ENCODE results near the gene IPP.
A peak's percentile ranks its signal among the peaks of the same experiment; 100 is the strongest.
"Not testable (repeated sequence)": the region's sequence is repeated elsewhere in the genome, so short reads cannot be mapped to it uniquely, and the experiment has no call there.

IPP gene

DNA sequence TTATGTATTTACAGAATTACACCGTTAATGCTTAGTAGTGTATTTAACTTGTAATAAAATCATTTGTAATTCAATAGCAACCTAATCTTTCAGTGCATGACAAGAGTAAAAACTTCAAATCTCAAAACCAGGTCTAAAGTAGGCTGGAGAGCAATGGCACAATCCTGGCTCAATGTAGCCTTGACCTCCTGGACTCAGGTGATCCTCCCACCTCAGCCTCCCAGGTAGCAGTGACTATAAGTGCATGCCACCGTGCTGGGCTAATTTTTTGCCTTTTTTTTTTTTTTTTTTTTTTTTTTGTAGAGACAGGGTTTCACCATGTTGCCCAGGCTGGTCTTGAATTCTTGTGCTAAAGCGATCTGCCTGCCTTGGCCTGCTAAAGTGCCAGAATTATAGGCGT lies 11.3 kb downstream of the IPP start:
- no peak for DNase-seq

GRCh38 chr1:45730780-45731319 lies 19.6 kb downstream of the IPP start:
- no peak for DNase-seq

DNA sequence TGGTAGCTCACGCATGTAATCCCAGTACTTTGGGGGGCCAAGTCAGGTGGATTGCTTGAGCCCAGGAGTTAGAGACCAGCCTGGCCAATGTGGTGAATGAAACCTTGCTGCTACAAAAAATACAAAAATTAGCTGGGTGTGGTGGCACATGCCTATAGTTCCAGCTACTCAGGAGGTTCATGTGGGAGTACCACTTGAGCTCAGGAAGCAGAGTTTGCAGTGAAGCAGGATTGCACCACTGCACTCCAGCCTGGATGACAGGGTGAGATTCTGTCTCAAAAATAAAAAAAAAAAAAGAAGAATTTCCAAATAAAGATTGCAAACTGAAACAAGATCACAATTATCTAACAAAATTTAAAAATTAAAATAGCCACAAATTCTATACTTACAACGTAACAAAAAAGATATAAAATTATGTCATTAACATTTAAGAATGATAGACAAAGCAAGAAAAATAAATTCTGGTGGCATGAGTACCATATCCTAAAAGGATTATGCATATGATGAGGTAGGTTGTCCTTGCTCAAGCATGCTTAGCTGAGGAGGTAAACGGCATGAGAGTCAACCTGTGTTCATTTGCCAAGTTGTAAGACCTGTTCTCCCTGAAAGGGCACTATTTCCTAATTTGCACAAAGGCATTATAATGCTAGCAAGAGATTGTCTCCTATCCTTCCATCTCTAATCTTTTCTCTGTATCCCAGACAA lies 20.2 kb downstream of the IPP start:
- DNase-seq: no peak

DNA sequence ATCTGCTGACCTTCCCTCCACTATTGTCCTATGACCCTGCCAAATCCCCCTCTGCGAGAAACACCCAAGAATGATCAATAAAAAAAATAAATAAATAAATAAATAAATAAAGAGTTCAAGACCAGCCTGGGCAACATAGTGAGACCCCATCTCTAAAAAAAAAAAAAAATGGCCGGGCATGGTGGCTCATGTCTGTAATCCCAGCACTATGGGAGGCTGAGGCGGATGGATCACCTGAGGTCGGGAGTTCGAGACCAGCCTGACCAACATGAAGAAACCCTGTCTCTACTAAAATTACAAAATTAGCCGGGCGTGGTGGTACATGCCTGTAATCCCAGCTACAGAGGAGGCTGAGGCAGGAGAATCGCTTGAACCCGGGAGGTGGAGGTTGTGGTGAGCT lies 24.4 kb downstream of the IPP start:
- not testable (repeated sequence) for DNase-seq

GRCh38 chr1:45723248-45723930 lies 27.1 kb downstream of the IPP start:
- no peak for DNase-seq

- DNase-seq: no peak
Measured at GRCh38 chr1:45722809-45723208, 27.6 kb downstream of the IPP start.

GRCh38 chr1:45721207-45721606 lies 29.2 kb downstream of the IPP start:
- no peak for DNase-seq

GRCh38 chr1:45718289-45718688 lies 32.2 kb downstream of the IPP start:
- no peak for DNase-seq

DNA sequence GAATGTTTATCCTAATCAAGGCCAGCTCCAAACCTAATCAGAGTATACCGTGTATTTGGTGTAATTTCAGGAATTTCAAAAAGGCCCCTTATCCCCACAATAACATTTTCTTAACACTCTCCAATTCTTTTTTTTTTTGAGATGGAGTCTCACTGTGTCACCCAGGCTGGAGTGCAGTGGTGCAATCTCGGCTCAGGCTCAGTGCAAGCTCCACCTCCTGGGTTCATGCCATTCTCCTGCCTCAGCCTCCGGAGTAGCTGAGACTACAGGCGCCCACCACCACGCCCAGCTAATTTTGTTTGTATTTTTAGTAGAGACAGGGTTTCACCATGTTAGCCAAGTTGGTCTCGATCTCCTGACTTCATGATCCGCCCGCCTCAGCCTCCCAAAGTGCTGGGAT lies 33.1 kb downstream of the IPP start:
- DNase-seq: not testable (repeated sequence)

DNA sequence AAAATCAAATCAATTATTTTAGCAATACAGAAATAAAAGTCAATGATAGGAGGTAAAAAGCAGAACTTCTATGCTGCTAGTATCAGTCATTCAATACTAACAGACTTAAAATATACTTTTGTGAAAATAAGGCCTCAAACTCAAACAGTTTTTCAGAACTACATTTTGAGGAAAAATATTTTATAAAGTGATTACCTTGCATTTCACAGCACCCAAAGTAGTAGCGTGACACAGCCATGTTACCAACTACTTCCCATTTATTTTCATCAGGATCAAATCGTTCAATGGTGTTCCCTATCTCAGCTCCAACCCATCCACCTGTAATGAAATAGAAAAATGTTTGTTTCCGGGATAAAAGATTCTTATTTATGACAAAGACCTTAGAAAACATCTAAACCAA lies 33.8 kb downstream of the IPP start:
- no peak for DNase-seq

DNA sequence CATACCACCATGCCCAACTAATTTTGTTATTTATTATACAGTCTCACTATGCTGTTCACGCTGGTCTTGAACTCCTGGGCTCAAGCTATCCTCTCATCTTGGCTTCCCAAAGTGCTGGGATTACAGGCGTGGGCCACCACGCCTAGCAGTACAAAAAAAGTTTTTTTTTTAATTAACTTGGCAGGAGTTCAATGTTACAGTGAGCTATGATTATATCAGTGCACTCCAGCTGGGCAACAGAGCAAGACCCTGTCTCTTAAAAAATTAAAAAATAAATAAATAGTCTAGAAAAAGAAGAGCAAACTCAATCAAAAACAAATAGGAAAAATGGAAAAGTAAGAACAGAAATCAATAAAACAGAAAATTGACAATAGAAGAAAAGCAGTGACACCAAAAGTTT lies 36.7 kb downstream of the IPP start:
- DNase-seq: no peak

GRCh38 chr1:45704637-45705036 lies 45.8 kb downstream of the IPP start:
- DNase-seq: no peak

GRCh38 chr1:45694823-45695222 lies 55.6 kb downstream of the IPP start:
- DNase-seq: no peak

GRCh38 chr1:45693811-45694210 lies 56.6 kb downstream of the IPP start:
- not testable (repeated sequence) for DNase-seq

GRCh38 chr1:45687754-45688740 lies 62.4 kb downstream of the IPP start, which contains the start of gene TMEM69:
Gene TMEM69, plus strand, starts transcription at chr1:45688181. Its CDS starts 2,888 bp downstream, at chr1:45691069.
- no peak for DNase-seq

DNA sequence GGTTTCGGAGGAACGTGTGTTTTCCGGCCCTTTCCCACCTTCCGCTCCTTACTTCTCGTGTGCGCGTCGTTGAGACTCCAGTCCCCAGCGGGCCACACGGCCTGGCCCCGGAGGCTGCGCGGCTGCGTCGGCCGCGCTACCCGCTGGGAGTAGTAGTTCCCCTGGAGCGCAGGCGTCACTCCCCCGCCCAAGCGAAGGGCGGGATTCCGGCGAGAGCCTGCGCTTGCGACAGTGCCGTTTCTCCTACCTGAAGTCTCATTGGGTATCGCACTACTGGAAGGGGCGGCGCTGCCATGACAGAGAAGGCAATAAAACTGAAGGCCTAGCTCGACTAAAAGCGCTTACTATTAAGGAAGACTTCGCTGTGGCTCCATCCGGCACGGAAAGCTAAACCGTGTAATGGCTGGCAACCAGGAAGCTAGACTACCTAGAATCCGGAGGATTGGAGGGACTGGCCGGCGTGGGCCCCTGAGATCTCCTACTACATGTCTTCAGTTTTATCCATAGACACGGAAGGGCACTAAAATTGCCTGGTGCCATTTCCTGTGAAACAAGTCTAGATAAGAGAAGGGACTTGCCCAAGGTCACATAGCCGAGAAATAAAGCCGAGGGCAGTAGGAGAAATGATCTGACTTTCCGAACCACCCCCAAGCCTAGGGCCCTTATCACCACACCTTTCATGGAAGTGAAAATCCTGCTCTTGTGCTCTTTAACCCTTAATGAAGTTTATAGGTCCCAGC lies 63.3 kb downstream of the IPP start:
- DNase-seq: peak; percentile 50

- DNase-seq: peak; percentile 46
Measured at GRCh38 chr1:45686288-45687013, 64.0 kb downstream of the IPP start, which contains the start of gene GPBP1L1. Gene GPBP1L1, minus strand, starts transcription at chr1:45686533. Its CDS starts 27,446 bp downstream, at chr1:45659087.

- no peak for DNase-seq
Measured at GRCh38 chr1:45686015-45686287, 64.5 kb downstream of the IPP start.

DNA sequence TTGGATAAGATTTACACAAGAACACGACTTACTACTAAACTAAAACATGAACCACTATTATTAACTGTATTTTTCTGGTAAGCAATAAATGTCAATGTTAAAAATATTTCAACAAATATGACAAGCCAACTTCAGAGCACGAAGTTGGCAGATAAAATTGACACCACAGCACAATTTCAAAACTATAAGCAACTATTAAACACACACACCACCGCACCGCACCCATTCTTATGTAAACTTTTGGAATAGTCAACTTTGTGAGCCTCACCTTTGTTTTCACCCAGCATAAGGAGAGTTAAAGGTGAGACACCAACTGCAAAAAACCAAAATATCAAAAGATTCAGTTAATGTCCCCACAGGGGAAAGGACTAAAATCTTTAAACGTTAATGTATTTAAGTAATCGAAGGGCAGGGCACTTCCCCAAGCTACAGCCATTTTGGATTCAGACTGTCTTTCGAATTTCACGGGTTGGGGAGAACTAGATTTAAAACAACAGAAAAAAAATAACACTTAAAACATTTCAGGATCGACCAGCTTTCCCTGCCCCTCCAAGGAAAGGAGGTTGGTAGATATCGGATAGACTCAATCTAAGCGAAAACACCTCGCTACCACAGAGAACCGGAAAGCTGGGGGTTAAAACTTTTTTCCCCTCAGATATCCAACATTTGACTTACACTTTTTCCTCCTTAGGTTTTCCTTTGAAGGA lies 65.0 kb downstream of the IPP start:
- DNase-seq: no peak

- no peak for DNase-seq
Measured at GRCh38 chr1:45684402-45684801, 66.1 kb downstream of the IPP start.

DNA sequence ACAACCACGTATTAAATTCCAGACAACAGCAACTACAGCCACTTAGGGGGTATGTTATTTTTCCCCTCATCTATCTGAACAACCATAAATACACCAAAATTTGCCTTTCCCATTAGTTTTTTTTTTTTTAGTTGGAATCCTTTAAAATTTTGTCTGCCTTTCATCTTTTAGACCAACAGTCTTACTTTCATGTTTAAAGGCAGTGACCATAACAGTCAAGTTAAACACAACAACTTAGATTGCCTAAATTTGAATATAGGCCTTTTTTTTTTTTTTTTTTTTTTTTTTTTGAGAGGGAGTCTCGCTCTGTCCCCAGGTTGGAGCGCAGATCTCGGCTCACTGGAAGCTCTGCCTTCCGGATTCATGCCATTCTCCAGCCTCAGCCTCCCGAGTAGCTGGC lies 67.5 kb downstream of the IPP start:
- DNase-seq: no peak
